HEK293 (cell line): ENCODE measurements around the gene RNF13.

Source experiments
- CTCF ChIP-seq: fragments of 450-650 bp; formaldehyde crosslinking; IDR thresholded peaks from 2 replicates; pipeline ENCODE4 v1.5.1; 2016; ENCODE audit warnings: missing biosample characterization, missing genetic modification characterization
- KLF8 ChIP-seq: fragments of 450-650 bp; formaldehyde crosslinking; IDR thresholded peaks from 2 replicates; pipeline ENCODE4 v1.5.1; 2016; ENCODE audit warnings: missing biosample characterization, missing genetic modification characterization
- PRDM4 ChIP-seq: fragments of 450-650 bp; formaldehyde crosslinking; IDR thresholded peaks from 2 replicates; pipeline ENCODE4 v1.5.1; 2017; ENCODE audit warnings: missing biosample characterization, missing genetic modification characterization
- YY1 ChIP-seq: fragments of 450-650 bp; formaldehyde crosslinking; IDR thresholded peaks from 2 replicates; pipeline ENCODE4 v1.5.1; 2018; ENCODE audit warnings: missing biosample characterization, missing genetic modification characterization
- ZNF157 ChIP-seq: fragments of 450-650 bp; formaldehyde crosslinking; IDR thresholded peaks from 2 replicates; pipeline ENCODE4 v1.5.1; 2016; ENCODE audit warnings: missing biosample characterization, missing genetic modification characterization
- ZNF202 ChIP-seq: fragments of 450-650 bp; formaldehyde crosslinking; IDR thresholded peaks from 2 replicates; pipeline ENCODE4 v1.5.1; 2016; ENCODE audit warnings: missing biosample characterization, missing genetic modification characterization, borderline replicate concordance
- ZNF549 ChIP-seq: fragments of 450-650 bp; IDR thresholded peaks from 2 replicates; pipeline ENCODE4 v1.5.1; 2018; ENCODE audit warnings: missing biosample characterization, missing genetic modification characterization, mild to moderate bottlenecking, inconsistent platforms, moderate library complexity
- ZNF677 ChIP-seq: fragments of 450-650 bp; IDR thresholded peaks from 2 replicates; pipeline ENCODE4 v1.5.0; 2018; ENCODE audit warnings: missing biosample characterization, mild to moderate bottlenecking, missing genetic modification characterization, moderate library complexity
- ZSCAN30 ChIP-seq: fragments of 450-650 bp; IDR thresholded peaks from 2 replicates; pipeline ENCODE4 v1.5.1; 2018; ENCODE audit warnings: missing biosample characterization, mild to moderate bottlenecking, missing genetic modification characterization, moderate library complexity
- TF ChIP-seq, protein P1 (sequence below): fragments of 450-650 bp; formaldehyde crosslinking; IDR thresholded peaks from 2 replicates; pipeline ENCODE4 v1.5.1; 2016; ENCODE audit warnings: missing biosample characterization, missing genetic modification characterization
- TF ChIP-seq, protein P2 (sequence below): fragments of 450-650 bp; IDR thresholded peaks from 2 replicates; pipeline ENCODE4 v1.5.1; 2018; ENCODE audit warnings: missing biosample characterization, missing genetic modification characterization
- TF ChIP-seq, protein P3 (sequence below): fragments of 450-650 bp; formaldehyde crosslinking; IDR thresholded peaks from 2 replicates; pipeline ENCODE4 v1.5.1; 2016; ENCODE audit warnings: missing biosample characterization, missing genetic modification characterization

DNA sequence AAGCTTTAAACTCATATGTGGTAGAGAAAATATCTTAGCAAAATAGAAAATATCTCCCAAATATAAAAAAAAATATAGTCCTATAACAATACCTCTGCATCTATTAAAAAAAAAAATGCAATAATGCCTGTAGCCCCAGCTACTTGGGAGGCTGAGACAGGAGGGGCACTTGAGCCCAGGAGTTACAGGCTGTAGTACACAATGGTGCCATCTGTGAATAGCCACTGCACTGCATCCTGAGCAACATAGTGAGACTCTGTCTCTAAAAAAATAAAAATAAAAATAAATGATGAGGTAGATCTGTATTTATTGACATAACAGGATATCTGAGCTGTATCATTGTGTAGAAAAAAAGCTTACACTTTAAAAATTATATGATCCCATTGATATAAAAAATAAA, 87.3 kb downstream of the RNF13 start:
- no peak for TF ChIP-seq CTCF (tag by site-specific recombination)
- TF ChIP-seq, protein P1, sequence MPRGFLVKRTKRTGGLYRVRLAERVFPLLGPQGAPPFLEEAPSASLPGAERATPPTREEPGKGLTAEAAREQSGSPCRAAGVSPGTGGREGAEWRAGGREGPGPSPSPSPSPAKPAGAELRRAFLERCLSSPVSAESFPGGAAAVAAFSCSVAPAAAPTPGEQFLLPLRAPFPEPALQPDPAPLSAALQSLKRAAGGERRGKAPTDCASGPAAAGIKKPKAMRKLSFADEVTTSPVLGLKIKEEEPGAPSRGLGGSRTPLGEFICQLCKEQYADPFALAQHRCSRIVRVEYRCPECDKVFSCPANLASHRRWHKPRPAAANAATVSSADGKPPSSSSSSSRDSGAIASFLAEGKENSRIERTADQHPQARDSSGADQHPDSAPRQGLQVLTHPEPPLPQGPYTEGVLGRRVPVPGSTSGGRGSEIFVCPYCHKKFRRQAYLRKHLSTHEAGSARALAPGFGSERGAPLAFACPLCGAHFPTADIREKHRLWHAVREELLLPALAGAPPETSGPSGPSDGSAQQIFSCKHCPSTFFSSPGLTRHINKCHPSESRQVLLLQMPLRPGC (tag by site-specific recombination), result no peak
- no peak for TF ChIP-seq PRDM4 (tag by site-specific recombination)
- TF ChIP-seq, protein P2, sequence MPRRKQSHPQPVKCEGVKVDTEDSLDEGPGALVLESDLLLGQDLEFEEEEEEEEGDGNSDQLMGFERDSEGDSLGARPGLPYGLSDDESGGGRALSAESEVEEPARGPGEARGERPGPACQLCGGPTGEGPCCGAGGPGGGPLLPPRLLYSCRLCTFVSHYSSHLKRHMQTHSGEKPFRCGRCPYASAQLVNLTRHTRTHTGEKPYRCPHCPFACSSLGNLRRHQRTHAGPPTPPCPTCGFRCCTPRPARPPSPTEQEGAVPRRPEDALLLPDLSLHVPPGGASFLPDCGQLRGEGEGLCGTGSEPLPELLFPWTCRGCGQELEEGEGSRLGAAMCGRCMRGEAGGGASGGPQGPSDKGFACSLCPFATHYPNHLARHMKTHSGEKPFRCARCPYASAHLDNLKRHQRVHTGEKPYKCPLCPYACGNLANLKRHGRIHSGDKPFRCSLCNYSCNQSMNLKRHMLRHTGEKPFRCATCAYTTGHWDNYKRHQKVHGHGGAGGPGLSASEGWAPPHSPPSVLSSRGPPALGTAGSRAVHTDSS (tag by site-specific recombination), result no peak
- no peak for TF ChIP-seq YY1
- TF ChIP-seq KLF8 (tag by site-specific recombination), result no peak
- no peak for TF ChIP-seq ZNF157 (tag by site-specific recombination)
- no peak for TF ChIP-seq ZSCAN30
- TF ChIP-seq, protein P3, sequence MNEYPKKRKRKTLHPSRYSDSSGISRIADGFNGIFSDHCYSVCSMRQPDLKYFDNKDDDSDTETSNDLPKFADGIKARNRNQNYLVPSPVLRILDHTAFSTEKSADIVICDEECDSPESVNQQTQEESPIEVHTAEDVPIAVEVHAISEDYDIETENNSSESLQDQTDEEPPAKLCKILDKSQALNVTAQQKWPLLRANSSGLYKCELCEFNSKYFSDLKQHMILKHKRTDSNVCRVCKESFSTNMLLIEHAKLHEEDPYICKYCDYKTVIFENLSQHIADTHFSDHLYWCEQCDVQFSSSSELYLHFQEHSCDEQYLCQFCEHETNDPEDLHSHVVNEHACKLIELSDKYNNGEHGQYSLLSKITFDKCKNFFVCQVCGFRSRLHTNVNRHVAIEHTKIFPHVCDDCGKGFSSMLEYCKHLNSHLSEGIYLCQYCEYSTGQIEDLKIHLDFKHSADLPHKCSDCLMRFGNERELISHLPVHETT (tag by site-specific recombination), result no peak
- TF ChIP-seq ZNF202, result no peak
- TF ChIP-seq ZNF549 (tag by site-specific recombination), result no peak
- no peak for TF ChIP-seq ZNF677 (tag by site-specific recombination)
